Right renal cortex interstitium (tissue), 3 donors: ENCODE measurements around the gene POLL. TPM values are rescaled to one million over a fixed set of nuclear protein-coding genes. Genes with fewer than 3 reads are reported as not detected.
A peak's percentile ranks its signal among the peaks of the same experiment; 100 is the strongest.
"Not testable (repeated sequence)": the region's sequence is repeated elsewhere in the genome, so short reads cannot be mapped to it uniquely, and the experiment has no call there.

Source experiments
- DNase-seq, 3 donors: peaks; one replicate each; pipeline ENCODE4 v3.0.0-alpha.2; 2013; ENCODE audit warnings: low read depth in 3 of 3, low spot score in 2 of 3
- polyA plus RNA-seq, 3 donors: library from polyadenylated mRNA; unstranded; fragments of 120-200 nt; gene quantifications; one replicate each; pipeline ENCODE4 v1.2.1, GENCODE V29; 2013; ENCODE audit not compliant: insufficient read length in 3 of 3

The POLL gene
- polyA plus RNA-seq, 3 donors, result 25.7 to 33.1 (median 29.2) TPM

DNA sequence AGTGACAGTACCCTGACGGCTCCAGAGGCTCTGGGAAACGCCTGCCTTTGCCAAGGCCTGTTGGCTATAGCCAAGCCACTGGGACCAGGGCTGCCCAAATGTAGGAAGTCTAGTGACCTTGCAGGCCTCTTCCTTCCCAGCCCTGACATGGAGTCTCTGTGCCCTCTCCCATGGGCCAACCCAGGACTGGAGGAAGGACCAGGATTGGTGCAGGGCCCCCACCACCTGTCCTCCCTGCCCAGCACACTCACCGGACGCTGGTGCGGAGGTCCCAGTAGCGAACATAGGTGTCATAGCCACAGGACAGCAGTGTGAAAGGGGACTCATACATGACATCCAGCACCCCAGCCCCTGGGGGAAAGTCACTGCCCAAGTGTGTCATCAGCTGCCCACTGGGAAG, 24.0 kb upstream of the POLL start:
- no peak for DNase-seq

DNA sequence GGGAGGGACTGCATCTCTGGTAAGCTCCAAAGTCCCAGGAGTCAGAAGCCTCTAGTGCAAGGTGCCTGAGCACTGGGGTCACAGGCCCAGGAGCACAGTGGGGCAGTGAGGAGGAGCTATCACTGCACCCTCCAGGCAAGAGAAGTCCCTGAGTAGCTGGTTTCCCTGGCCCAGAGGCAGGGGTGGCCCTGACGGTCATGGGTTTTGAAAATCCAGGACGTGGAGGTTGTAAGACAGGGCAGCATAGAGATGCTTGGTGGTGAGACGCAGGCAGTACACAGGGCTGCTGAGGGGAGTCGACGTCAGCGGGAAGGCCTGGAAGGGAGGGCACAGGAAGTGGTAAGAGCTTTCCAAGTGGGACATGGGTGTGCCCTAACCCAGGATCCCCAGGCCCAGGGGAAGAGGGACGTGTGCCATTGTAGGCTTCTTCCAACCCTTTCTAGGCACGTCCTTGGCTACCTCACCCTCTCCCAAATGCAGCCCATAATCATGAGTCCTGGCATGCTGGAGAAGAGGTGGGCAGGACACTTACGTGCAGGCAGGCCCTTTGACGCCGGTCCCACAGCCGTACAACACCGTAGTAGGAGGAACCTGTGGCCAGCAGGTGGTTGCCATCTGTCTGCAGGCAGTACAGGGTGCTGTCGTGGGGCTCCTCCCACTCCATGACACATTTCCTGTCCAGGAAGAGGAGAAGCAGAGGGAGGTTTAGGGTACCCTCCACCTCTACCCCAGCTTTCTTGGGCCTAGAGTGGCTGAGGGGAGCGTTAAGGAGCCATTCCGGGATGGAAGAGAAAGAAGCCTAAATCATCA, 23.2 kb upstream of the POLL start:
- no peak for DNase-seq

DNA sequence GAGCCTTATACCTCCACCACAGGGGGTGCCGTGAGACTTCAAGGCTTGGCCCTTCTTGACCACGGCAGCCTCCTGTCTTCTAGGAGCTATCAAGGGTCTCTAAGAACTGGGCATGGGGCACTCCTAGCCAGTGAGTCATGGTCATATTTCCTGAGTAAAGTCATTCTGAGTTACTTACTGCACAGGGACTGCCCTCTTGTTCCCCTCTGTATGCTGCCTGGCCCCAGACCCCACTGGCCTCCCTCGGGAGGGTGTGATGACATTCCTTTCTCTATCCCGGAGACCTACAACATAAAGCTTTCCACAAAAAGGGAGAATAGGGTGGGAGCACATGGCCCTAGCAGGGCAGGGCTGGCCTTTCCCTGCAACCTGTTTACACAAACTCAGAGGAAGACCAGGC, 21.4 kb upstream of the POLL start:
- no peak for DNase-seq

DNA sequence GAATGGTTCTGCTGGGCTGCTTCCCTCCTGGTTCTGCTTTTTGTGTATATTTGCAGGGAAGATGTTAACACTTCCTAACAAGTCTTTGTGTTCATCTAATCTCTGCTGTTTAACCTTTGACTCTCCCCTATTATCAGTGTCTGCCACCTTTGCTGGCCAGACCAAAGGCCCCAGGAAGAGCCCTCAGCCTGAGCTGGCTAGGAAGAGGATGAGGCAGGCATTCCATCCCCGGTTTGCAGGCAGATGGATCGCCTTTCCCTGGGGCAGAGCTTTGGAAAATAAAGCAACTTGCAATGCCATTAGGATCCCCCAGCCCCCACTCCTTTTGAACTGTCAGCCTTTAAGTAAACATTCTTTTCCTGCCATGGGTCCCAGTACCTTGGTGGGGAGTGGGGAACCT, 19.1 kb upstream of the POLL start:
- no peak for DNase-seq

DNA sequence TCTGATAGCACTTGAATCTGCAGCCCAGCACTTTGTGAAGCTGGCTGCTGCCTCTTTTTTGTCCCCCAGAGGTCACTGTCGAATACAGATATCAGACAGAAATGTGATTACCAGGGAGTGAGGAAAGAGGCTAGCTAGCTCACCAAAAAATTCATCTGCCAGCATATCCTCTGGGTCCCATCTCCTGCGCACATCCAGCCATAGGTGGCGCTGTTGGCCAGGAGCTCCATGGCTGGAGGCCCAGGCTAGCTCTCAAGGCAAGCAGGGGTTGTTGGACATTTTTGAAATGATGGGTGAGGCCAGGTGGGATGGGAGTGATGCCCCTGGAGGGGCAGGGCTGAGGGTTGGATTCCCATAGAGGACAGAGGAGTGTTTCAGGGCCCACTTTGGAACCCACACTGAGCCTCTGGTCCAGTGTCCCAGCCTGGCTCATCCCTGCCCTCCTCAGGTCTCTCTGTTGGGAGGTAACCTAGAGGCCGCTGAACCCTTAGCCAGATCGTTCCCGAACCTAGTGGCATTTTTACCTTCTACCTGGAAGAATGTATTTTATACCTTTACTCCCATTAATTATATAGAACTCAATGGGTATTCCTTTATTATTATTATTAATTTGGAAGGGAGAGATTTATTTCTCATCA, 14.8 kb upstream of the POLL start:
- peak; percentile 47 to 60 (median 58) for DNase-seq

DNA sequence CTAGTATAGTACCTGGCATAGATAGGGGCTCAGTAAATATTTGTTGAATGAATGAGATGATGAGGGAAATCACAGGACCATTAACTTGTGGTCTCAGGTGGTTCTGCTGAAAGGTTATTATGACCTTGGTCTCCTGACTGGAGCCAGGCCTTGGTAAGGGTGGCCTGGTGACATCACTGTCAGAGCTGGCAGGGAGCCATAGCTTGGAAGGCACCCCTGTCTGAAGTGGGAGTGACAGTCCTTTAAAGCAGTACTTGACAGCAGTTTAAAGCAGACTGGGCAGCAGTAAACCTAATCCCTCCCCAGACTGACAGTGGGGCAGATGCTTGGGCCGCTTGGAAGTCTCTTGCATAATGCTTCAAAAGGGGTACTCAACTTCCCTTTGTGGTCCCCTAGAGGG, 13.5 kb upstream of the POLL start:
- no peak for DNase-seq

DNA sequence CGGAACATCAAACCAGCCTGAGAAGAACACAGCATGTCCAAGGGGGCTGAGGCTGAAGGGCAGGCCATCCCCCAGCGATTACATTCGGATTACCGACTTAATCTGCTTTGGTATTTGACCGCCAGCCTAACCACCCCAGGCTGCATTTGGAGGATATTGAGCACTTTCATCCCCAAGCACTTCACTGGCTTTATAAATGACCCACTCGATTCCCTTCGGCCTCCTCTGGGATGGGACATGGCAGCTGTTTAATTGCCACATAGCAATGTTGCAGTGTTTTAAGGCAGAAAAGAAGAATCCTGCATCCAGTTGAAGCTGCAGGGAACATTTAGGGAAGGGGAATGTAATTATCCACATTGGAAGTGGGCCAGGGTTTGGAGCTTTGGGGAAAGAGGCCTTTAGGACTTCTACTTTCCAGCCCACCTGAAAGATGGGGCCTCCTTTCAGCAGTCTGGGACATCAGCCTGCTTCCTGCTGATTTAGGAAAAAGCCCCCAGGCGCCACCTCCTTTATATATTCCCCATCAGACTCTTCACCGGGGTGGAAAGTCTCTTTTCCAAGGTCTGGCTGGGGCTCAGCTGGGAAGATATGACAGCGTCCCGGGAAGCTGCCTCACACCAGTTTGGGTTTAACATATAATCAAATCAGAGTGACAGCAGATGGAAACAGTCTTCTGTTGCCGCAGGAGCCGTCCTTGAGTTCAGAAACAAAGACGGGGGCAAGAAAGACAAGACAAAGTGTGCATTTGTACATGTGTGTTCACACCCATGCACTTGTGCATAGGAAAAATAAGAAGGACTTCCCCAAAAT, 9.2 kb upstream of the POLL start:
- no peak for DNase-seq

DNA sequence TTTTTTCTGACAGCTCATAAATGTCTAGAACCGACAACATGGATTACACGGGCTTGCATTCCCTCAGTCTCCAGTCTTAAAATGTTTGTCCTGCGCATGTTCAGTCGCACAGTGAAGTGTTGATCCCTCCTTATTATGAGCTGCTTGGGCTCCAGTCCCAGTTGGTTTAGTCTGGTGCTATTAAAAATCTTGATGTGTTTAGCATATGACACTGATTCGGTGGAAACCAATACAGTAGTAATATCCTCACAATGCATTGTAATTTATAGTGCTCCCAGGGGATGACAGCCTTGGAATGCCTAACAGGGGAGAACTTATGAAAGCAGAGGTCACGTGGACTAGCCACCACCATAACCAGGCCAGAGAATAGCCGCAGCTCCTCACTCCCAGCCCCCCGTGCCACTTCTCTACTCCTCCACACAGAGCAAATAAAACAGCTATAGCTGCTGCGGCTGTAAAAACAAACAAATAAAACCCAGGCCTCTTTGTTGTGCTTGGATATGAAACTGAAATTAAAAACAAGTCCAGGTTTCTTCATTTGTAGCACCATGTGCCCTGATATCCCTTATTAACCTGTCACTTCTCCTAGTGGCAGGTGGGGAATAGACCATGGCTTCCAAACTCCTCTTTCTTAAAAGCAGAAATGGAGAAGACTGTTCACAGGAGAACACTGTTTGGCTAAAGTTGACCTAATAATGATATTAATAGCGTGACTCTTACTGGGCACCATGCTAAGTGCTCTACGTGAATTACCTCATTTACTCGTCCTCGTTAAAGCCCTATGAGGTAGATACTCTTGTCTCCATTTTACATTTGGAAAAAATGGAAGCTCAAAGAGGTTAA, 7.8 kb upstream of the POLL start:
- no peak for DNase-seq

DNA sequence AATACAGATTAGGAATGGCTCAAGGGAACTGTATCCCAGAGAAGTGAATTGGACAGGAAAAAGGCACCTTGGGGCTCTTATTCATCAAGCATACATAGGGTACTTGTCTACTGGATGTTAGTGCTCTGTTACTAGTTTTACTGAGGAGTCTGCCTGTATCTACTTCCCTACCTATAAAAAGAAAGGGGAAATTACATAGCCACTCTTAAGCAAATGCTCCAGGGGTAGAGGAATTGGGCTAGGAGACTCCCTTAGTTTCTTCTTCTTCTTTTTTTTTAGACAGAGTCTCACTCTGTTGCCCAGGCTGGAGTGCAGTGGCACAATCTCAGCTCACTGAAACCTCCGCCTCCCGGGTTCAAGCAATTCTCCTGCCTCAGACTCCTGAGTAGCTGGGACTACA, 5.3 kb upstream of the POLL start:
- DNase-seq, result not testable (repeated sequence)

DNA sequence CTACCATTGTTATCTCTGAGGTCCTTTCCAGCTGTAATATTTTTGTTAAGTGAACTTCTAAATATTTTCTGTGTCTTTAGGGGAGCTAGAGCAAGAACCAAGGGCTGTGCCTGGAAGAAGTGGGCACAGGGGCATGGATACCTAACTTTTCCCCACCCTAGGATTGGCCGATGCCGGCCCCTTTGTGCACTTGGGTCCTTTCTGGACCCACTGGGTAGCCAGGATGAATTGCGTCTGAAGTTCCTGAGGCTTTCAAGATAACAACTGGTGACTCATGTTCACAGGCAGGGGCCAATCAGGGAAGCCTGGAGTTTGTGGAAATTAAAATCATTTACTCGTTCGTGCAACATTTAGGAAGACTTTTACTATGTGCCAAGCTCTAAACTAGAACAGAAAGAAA, 822 bp upstream of the POLL start:
- no peak for DNase-seq

DNA sequence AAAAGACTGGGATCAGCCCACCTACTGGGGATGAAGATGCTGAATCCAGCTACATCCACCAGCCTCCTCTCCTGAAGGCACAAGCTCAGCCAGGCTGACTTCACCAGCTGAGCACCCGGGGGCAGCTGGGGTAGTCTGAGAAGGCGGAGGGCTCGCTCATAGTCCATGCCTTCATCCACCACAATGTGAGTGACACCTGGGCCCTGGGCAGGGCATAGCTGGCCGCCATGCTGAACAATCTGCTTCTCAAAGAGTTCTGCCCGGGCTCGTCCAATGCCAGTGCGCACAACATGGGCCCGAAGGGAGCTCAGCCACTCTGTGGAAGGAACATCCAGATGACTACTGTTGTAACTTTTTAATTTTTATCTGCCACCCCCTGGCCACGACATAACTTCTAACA, 2.2 kb downstream of the POLL start:
- DNase-seq, result no peak

DNA sequence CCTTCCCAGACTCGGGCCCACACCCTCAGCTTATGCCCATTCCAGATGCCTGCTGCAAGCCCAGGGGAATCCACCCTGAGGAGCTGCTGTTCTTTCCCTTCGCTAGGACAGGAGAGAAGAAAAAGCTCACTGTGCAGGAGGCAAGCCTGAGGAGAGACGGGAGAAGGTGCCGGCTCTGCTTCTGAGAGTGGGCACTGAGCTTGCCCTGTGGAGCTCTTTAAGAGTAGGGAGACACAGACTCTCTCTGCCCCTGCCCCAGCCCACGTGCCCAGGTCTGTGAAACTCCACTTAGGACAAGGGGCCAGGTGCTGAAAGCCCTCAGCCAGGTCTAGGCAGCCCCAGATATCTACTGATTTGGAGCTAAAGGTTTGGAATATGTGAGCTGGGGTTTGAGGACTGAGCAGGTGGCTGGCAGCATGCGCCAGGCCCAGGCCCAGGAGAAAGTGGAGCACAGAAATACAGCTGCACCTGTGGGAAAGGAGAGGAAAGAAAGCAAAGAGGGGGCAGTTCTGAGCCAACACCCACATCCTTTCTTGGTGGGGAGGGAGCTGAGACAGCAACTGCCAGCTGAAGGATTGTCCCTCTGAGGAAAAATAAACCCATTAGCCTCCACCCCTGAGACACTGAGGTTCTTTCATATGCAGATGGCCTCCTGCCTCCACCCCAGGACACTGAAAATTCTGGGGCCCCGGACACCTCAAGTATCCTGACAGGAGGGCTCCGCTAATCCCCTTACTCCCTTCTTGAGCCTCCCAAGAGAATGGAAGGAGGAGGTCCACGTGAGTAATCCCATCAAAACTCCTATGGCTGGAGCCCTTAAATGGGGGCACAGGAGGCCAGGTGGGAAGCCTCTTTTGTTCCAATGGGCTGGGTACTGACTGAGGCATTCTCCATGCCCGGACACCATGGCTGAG, 7.3 kb downstream of the POLL start:
- no peak for DNase-seq

DNA sequence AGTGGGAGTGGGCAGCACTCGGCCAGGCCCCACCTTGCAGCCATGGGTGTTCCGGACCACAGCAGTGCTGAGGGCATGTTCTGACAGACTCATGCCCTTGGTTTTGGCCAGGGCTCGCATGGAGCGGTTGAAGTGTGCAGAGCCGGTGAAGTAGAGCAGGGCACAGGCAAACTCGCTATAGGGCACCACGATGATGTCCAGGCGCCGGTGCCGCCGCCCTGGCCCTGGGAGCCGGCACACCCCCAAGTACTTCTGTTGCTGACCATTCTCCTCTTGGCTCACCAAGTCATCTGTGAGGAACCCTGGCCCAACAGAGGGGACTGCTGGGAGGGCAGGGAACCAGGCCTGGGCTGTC, 8.6 kb downstream of the POLL start:
- no peak for DNase-seq

DNA sequence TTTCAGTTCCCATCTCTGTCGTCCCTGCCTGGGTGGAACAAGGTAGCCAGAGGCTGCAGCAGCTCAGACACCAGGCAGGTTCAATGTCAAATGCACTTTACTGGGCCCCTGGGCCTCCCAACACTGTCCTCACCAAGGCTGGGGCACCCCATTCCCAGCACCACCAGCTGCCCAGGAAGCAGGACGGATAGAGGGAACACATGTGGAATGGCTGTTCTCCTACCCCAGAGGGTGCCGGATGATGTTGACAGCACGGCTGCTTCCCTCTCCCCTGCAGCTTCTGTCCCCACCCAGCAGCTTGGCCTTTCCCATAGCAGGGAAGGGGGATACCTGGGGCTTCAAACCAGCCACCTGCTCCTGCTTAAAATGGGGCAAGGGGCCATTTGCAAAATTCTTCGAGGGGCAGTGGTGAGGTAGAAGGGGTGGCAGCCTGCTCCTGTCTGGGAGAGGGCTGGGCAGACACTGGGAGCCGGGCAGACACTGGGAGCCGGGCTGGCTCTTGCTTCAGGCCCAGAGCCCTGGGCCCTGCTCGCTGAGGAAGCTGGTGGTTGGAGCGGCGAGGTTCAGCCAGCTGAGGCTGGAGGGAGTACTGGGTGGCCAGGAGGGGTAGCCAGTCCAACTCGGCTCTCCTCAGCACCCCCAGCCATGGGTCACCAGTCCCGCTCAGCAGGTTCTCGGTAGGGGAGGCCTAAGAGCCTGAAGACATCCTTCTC, 9.1 kb downstream of the POLL start:
- DNase-seq, result no peak

DNA sequence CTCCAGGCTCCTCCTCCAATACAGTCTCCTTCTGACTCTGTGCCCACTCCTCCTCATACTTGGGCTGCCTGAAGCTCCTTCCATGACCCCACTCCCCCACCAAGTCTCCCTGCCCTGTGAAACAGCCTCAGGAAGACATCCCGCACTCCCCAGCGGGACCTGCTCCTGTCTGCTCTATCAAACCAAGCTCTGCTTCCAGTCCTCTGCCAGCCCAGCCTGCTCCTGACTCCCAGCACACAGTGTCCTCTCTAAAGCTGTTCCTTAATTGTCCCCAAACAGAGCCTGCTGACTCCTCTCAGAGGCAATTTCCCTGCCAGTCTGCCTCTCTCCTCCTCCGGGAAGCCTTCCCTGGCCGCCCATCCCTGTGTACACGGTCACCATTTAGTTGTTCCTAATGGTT, 9.9 kb downstream of the POLL start:
- DNase-seq, result no peak

DNA sequence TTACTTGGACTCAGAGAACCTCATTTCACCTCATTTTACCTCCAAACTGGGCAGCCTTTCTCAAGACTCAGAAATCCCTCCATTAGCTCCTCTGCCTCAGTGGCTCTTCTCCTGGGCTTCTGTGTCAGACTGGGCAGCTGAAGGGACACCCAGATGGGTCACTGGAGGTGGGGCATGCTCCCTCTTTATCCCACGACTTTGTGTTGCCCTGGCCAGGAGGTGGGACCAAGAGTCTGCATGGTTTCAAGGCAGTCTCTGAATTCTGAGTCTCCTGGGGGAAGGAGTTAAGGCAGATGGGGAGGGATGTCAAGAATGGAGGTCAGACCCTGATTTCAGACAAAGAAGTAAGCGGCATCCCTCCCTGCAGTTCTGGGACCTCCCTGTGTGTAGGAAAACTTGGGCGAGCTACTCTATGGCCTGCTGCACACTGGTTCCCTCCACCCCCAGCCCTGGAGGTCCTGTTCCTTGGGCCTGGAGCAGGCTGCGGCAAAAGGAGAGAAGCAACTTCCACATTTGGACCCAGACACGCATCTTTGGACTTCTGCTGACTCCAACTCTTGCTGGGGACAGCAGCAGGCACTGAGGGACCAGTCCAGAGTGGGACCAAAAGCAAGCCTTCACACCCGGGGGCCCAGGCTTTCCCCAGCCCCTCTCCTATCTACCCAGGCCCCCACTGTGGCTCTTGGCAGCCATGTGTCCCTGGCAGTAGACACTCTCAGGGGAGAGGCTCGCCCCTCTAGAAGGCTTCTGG, 10.8 kb downstream of the POLL start:
- no peak for DNase-seq

DNA sequence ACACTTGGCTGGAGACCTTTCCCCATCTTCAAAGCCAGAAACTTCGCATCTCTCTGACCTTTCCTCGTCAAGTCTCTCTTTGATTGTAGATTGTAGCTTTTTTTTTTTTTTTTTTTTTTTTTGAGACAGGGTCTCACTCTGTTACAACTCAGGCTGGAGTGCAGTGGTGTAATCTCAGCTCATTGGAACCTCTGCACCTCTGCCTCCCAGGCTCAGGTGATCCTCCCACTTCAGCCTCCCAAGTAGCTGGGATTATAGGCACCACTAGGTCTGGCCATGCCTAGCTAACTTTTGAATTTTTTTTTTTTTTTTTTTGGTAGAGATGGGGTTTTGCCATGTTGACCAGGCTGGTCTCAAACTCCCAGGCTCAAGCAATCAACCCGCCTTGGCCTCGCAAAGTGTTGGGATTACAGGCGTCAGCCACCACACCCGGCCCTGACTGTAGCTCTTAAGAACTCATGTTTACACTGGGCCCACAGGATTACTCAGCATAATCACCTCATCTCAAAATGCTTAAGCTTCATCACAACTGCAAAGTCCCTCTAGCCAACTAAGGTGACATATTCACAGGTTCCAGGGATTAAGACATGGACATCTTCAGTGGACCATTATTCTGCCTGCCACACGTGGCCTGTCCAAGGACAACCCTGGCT, 11.7 kb downstream of the POLL start:
- no peak for DNase-seq
